H9 (cell line): ENCODE data around the gene ST6GALNAC2. TPM values are rescaled to one million over a fixed set of nuclear protein-coding genes. Genes with fewer than 3 reads are reported as not detected.

Experiments used
- DNase-seq: peaks from one replicate; pipeline ENCODE4 v3.0.0-alpha.2; 2017
- H2AFZ ChIP-seq: one replicate; pipeline ENCODE4 v1.6.1; 2013; ENCODE audit warnings: mild to moderate bottlenecking, low read length, control low read depth, moderate library complexity
- H2AK5ac ChIP-seq: 2 replicates; pipeline ENCODE4 v1.6.1; 2013; ENCODE audit warnings: low read length, control low read depth, mixed read lengths; ENCODE audit not compliant: insufficient read length
- H2BK120ac ChIP-seq: one replicate; pipeline ENCODE4 v1.6.1; 2013; ENCODE audit warnings: low read depth, mild to moderate bottlenecking, low read length, control low read depth, inconsistent platforms; ENCODE audit not compliant: poor library complexity, severe bottlenecking
- H2BK12ac ChIP-seq: 2 replicates; pipeline ENCODE4 v1.6.1; 2013; ENCODE audit warnings: low read length, control low read depth, mixed read lengths, low read depth; ENCODE audit not compliant: insufficient read length
- H2BK15ac ChIP-seq: 2 replicates; pipeline ENCODE4 v1.6.1; 2013; ENCODE audit warnings: low read depth, low read length, control low read depth
- H2BK20ac ChIP-seq: one replicate; pipeline ENCODE4 v1.6.1; 2013; ENCODE audit warnings: low read depth, mild to moderate bottlenecking, low read length, control low read depth, inconsistent platforms; ENCODE audit not compliant: poor library complexity, severe bottlenecking
- H2BK5ac ChIP-seq: 2 replicates; pipeline ENCODE4 v1.6.1; 2013; ENCODE audit warnings: low read length, control low read depth, mixed read lengths; ENCODE audit not compliant: insufficient read length
- H3K14ac ChIP-seq: 2 replicates; pipeline ENCODE4 v1.6.1; 2013; ENCODE audit warnings: low read length, control low read depth; ENCODE audit not compliant: insufficient read depth
- H3K18ac ChIP-seq: 2 replicates; pipeline ENCODE4 v1.6.1; 2013; ENCODE audit warnings: low read depth, mild to moderate bottlenecking, mixed read lengths, low read length, control low read depth; ENCODE audit not compliant: insufficient read length
- H3K23ac ChIP-seq: 2 replicates; pipeline ENCODE4 v1.6.1; 2013; ENCODE audit warnings: low read length, control low read depth, mixed read lengths, low read depth; ENCODE audit not compliant: insufficient read length
- H3K23me2 ChIP-seq: 2 replicates; pipeline ENCODE4 v1.6.1; 2013; ENCODE audit warnings: low read depth, mild to moderate bottlenecking, mixed read lengths, low read length, control low read depth; ENCODE audit not compliant: insufficient read length, poor library complexity, severe bottlenecking
- H3K27ac ChIP-seq: 2 replicates; pipeline ENCODE4 v1.5.1; 2013; ENCODE audit warnings: low read length, control low read depth, mixed read lengths, low read depth; ENCODE audit not compliant: insufficient read length
- H3K27me3 ChIP-seq: 2 replicates; pipeline ENCODE4 v1.6.1; 2013; ENCODE audit warnings: low read length, control low read depth, inconsistent platforms; ENCODE audit not compliant: insufficient read depth
- H3K4ac ChIP-seq: 2 replicates; pipeline ENCODE4 v1.6.1; 2013; ENCODE audit warnings: low read depth, mild to moderate bottlenecking, control low read depth, inconsistent platforms, low read length, moderate library complexity
- H3K4me1 ChIP-seq: 2 replicates; pipeline ENCODE4 v1.6.1; 2013; ENCODE audit warnings: low read length, control low read depth, inconsistent platforms; ENCODE audit not compliant: insufficient read depth
- H3K4me2 ChIP-seq: 2 replicates; pipeline ENCODE4 v1.6.1; 2013; ENCODE audit warnings: low read length, control low read depth, mixed read lengths; ENCODE audit not compliant: insufficient read length, insufficient read depth
- H3K56ac ChIP-seq: 2 replicates; pipeline ENCODE4 v1.6.1; 2013; ENCODE audit warnings: low read depth, mild to moderate bottlenecking, mixed read lengths, low read length, control low read depth; ENCODE audit not compliant: insufficient read length
- H3K79me1 ChIP-seq: 2 replicates; pipeline ENCODE4 v1.6.1; 2013; ENCODE audit warnings: low read depth, mild to moderate bottlenecking, moderate library complexity, low read length, control low read depth, inconsistent platforms; ENCODE audit not compliant: insufficient read depth, poor library complexity, severe bottlenecking
- H3K79me2 ChIP-seq: 2 replicates; pipeline ENCODE4 v1.6.1; 2013; ENCODE audit warnings: low read length, control low read depth, inconsistent platforms; ENCODE audit not compliant: insufficient read depth
- H3K9ac ChIP-seq: 2 replicates; pipeline ENCODE4 v1.6.1; 2013; ENCODE audit warnings: low read length, control low read depth, mixed read lengths; ENCODE audit not compliant: insufficient read length; ENCODE audit errors: extremely low read depth
- H3K9me3 ChIP-seq: one replicate; pipeline ENCODE4 v1.6.1; 2013; ENCODE audit warnings: low read depth, low read length, inconsistent platforms; ENCODE audit not compliant: control insufficient read depth
- H3T11ph ChIP-seq: one replicate; pipeline ENCODE4 v1.6.1; 2013; ENCODE audit warnings: mild to moderate bottlenecking, low read length, control low read depth, inconsistent platforms
- H4K20me1 ChIP-seq: one replicate; pipeline ENCODE4 v1.6.1; 2013; ENCODE audit not compliant: control insufficient read depth, insufficient read length, insufficient read depth
- H4K5ac ChIP-seq: 2 replicates; pipeline ENCODE4 v1.6.1; 2013; ENCODE audit warnings: low read depth, mild to moderate bottlenecking, mixed read lengths, low read length, control low read depth; ENCODE audit not compliant: insufficient read length
- H4K8ac ChIP-seq: replicated peaks from 2 replicates; pipeline ENCODE4 v1.6.1; 2013; ENCODE audit warnings: low read length, control low read depth, mixed read lengths, low read depth; ENCODE audit not compliant: insufficient read length
- H4K91ac ChIP-seq: 2 replicates; pipeline ENCODE4 v1.6.1; 2013; ENCODE audit warnings: low read depth, mild to moderate bottlenecking, moderate library complexity, mixed read lengths, low read length, control low read depth; ENCODE audit not compliant: insufficient read length
- H3K27ac Mint-ChIP-seq, 3 experiments: 2 replicates in 2 of 3; 3 replicates in 1 of 3; pipeline ENCODE4 v1.8.0; 2020 to 2021; ENCODE audit warnings: mixed read lengths in 3 of 3, mild to moderate bottlenecking in 1 of 3, moderate library complexity in 1 of 3
- H3K27me3 Mint-ChIP-seq: 2 replicates; pipeline ENCODE4 v1.8.0; 2021; ENCODE audit warnings: low read depth, mild to moderate bottlenecking, moderate library complexity, mixed read lengths
- H3K36me3 Mint-ChIP-seq, 3 experiments: 2 replicates in 2 of 3; 3 replicates in 1 of 3; pipeline ENCODE4 v1.8.0; 2020 to 2021; ENCODE audit warnings: low read depth in 3 of 3, mixed read lengths in 3 of 3; ENCODE audit not compliant: insufficient read depth in 1 of 3
- H3K4me1 Mint-ChIP-seq, 2 experiments: 2 replicates each; pipeline ENCODE4 v1.8.0; 2020; ENCODE audit warnings: mixed read lengths in 2 of 2
- H3K4me3 Mint-ChIP-seq, 2 experiments: 2 replicates in 1 of 2; 3 replicates in 1 of 2; pipeline ENCODE4 v1.8.0; 2020 to 2021; ENCODE audit warnings: mild to moderate bottlenecking in 2 of 2, mixed read lengths in 2 of 2, moderate library complexity in 1 of 2
- H3K9me3 Mint-ChIP-seq, 2 experiments: 2 replicates in 1 of 2; 3 replicates in 1 of 2; pipeline ENCODE4 v1.8.0; 2020; ENCODE audit warnings: mild to moderate bottlenecking in 2 of 2, mixed read lengths in 2 of 2, moderate library complexity in 1 of 2
- WGBS: extraction: QIAGEN DNeasy Blood & Tissue Kit; methylation state at CpG from one replicate; pipeline ENCODE4 v1.1.7; 2013; ENCODE audit warnings: missing lambda C conversion rate, low lambda C conversion rate, mixed read lengths; ENCODE audit not compliant: insufficient read length; ENCODE audit errors: extremely low coverage; 5-methylcytosine and 5-hydroxymethylcytosine counted together
- total RNA-seq: library from RNA; stranded (reverse); gene quantifications from 2 replicates; pipeline ENCODE4 v1.2.1, GENCODE V29; 2021
- TF ChIP-seq, protein P1 (sequence below): fragments of 200-600 bp; sonication (generic); conservative IDR thresholded peaks from 3 replicates; pipeline ENCODE4 v1.8.0; 2021; ENCODE audit warnings: antibody characterized with exemption, mild to moderate bottlenecking

The ST6GALNAC2 gene
- total RNA-seq, 1 experiment from 2014 or later: 0.46 TPM

GRCh38 chr17:76546556-76547182, 39.0 kb downstream of the ST6GALNAC2 start:
- no peaks in the 10 kb centered on the region for H3K9me3 ChIP-seq
- no peak overlapping the region for H4K91ac ChIP-seq
- no peak overlapping the region for H2BK12ac ChIP-seq
- no peaks in the 10 kb centered on the region for H3K79me1 ChIP-seq
- no peak overlapping the region; a peak in 1 of 7 replicates for H3K27ac Mint-ChIP-seq
- H3K4me1 Mint-ChIP-seq: peaks cover 22 to 27% of the 10 kb centered on the region in 2 experiments
- no peak for DNase-seq
- H3K36me3 Mint-ChIP-seq: no peaks in the 10 kb centered on the region; a peak in 1 of 7 replicates
- no peak overlapping the region for H3K4me2 ChIP-seq
- H3K27me3 Mint-ChIP-seq: peaks cover 14% of the 10 kb centered on the region
- WGBS: no CpG with 5 or more reads among the region's 11 CpGs
- no peak overlapping the region for H3K14ac ChIP-seq
- H3K9me3 Mint-ChIP-seq: no peaks in the 10 kb centered on the region
- no peak overlapping the region for H3K4ac ChIP-seq
- no peak overlapping the region for H2BK5ac ChIP-seq
- H2BK20ac ChIP-seq: no peak overlapping the region
- no peak overlapping the region for H4K5ac ChIP-seq
- no peak overlapping the region; a peak in 1 of 5 replicates for H3K4me3 Mint-ChIP-seq
- H3K9ac ChIP-seq: no peak overlapping the region
- H3K18ac ChIP-seq: no peak overlapping the region
- no peak overlapping the region for H3T11ph ChIP-seq
- H3K79me2 ChIP-seq: no peaks in the 10 kb centered on the region
- H2AFZ ChIP-seq: no peak overlapping the region
- no peak overlapping the region for H3K56ac ChIP-seq
- TF ChIP-seq, protein P1, sequence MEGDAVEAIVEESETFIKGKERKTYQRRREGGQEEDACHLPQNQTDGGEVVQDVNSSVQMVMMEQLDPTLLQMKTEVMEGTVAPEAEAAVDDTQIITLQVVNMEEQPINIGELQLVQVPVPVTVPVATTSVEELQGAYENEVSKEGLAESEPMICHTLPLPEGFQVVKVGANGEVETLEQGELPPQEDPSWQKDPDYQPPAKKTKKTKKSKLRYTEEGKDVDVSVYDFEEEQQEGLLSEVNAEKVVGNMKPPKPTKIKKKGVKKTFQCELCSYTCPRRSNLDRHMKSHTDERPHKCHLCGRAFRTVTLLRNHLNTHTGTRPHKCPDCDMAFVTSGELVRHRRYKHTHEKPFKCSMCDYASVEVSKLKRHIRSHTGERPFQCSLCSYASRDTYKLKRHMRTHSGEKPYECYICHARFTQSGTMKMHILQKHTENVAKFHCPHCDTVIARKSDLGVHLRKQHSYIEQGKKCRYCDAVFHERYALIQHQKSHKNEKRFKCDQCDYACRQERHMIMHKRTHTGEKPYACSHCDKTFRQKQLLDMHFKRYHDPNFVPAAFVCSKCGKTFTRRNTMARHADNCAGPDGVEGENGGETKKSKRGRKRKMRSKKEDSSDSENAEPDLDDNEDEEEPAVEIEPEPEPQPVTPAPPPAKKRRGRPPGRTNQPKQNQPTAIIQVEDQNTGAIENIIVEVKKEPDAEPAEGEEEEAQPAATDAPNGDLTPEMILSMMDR: no peak
- H3K23ac ChIP-seq: no peak overlapping the region
- H2BK15ac ChIP-seq: no peak overlapping the region
- H2BK120ac ChIP-seq: no peak overlapping the region
- no peak overlapping the region for H2AK5ac ChIP-seq
- H3K23me2 ChIP-seq: no peaks in the 10 kb centered on the region
- H4K20me1 ChIP-seq: no peaks in the 10 kb centered on the region
- no peak overlapping the region for H3K27ac ChIP-seq
- H3K27me3 ChIP-seq: no peaks in the 10 kb centered on the region
- H4K8ac ChIP-seq: no peak overlapping the region
- H3K4me1 ChIP-seq: no peaks in the 10 kb centered on the region; the same call in 1 of the 2 replicates
